ENCODE measurements around the gene ABCB9.

- no peak for TF ChIP-seq CTCF (IDR thresholded peaks at IDR 0.05; ENCODE audit: poor library complexity, severe bottlenecking)
- no peak for TF ChIP-seq EZH2 (IDR thresholded peaks at IDR 0.05; ENCODE audit: borderline replicate concordance, insufficient read depth, low read length, poor library complexity, severe bottlenecking)
- TF ChIP-seq EP300 (conservative IDR thresholded peaks at IDR 0.05; ENCODE audit: poor library complexity, severe bottlenecking): no peak
- no peak for TF ChIP-seq RAD21 (conservative IDR thresholded peaks at IDR 0.05)
- TF ChIP-seq POLR2AphosphoS5 (IDR thresholded peaks at IDR 0.05): no peak
- TF ChIP-seq REST (IDR thresholded peaks at IDR 0.05; ENCODE audit: borderline replicate concordance): no peak
- TF ChIP-seq SMC3 (conservative IDR thresholded peaks at IDR 0.05; ENCODE audit: poor library complexity): no peak
- no peak for TF ChIP-seq TAF1 (IDR thresholded peaks at IDR 0.05; ENCODE audit: low read depth)
These were observed 927 bp downstream of the ABCB9 start for GRCh38 chr12:122965321-122965751.
